Activated CD4-positive, alpha-beta T cell treated with anti-CD3 and anti-CD28 coated beads for 24 hours (primary cell): Measurements from ENCODE around the gene CAVIN2.

Source experiments
- DNase-seq, 2 donors: peaks; one replicate each; pipeline ENCODE4 v3.0.0-alpha.2; 2020; ENCODE audit warnings: low read depth in 2 of 2

Gene CAVIN2

DNA sequence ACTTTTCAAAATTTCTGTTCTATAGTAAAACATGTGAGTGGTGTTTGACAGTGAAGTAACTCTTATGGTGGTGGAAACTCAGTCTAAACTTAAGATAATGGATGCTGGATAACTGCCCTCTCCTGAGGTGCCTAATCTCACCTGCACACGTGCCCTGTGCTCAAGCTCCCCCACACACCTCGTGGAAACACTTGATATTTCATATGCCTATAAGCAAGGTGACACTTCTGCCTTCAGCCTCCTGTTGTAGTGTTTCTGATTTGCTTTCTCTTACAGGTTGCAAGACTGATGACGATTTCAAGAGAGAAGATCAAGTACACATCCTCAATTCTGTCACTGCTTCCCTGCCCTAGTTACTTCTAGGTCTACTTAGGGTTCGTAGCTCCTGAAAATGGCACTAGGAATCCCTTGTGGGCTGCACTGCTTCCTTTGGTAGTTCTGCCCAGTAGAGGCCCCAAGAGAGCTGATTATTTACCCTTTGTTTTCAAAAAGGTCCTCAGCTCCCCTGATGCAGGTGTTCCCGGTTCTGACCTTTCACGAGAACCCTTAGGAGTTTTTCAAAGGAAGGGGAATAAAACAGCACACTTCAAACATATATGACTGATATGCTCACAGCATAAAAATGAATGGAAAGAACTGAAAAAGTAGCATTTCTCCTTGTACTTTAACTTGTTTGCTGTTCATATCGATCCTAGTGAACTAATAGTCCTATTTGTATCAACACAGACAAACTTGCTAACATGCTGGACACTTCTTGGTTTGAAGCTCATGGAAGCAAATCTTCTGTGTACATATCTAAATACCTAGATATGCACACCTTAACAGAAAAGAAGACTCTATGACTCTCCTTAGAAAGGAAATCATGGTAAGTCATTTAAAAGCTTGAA is 6.7 kb downstream of the CAVIN2 start:
- no peak for DNase-seq

DNA sequence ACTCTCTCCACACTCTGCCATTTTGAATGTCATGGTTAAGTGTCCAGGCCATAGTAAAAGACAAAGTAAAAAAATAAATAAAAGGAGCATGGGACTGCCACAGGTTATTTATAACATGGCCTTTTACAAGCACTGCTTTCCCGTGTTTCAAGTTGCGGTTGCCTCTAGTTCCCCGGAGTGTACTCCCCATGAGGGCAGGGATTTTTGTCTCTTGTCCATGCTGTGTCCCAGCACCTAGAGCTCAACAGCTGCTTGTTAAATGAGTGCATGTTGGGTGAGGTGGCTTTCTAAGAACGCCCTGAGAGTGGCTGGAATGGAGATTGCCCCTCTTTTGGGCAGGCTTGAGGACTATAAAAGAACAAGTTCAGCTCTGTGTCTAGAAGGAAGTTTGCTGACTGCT is 8.4 kb downstream of the CAVIN2 start:
- no peak for DNase-seq

DNA sequence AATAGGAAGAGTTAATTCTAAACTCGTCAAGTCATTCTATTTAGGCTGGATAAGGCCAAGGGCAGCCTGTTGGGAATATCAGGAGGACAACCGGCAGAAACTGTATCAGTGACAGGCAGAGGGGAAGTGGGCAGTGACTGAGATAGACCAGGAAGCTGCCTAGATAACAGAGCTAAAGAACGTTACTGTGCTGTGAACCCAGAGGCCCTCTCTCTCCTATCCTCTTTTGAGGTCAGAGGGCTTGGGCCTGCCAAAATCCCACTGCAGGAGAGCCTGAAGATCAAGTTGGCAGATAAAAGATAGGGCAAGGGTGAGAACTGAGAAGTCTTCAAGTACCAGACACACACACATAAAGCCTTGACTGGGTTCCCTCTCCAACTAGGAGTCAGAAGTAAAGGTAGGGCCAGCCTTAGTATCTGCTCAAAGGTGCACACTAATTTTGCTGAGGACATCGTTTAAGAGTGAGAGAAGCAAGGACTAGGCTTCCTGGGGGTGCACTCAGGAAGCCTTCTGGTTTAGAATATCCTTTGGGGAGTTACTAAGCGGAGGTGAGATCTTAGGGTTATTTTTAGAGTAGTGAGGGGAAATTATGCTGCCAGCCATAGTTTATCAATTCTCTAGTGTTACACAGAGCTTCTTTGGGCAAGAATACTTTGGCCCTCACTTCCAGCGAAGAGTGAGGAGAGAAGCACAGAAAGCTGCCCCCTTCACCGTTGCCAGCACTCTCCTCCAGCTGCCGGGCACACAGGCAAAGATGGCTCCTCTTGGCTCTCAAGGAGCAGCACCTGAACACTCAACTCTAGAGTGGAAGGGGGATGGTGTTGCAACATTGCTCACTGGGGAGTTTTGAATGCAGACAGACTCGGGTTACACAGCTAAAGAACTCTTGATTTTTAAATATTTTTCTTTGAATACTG is 9.8 kb downstream of the CAVIN2 start:
- no peak for DNase-seq

DNA sequence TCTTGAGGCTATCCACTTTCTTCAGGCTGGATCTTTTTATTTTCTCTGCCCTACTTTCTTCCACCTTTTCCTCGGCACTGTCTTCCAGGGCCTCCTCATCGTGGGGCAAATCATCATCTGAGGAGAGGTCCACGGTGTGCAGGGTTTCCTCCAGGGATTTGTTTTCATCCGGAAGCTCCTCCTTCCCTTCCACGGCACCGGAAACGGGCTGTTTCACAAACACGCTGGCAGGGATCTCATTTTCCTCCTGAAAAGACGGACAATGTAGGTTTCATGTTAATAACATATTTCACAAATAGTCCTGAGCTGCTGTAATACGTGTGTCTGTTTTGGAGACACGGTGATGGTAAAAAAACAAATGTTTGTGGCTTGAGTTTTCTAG is 10.4 kb downstream of the CAVIN2 start:
- no peak for DNase-seq

DNA sequence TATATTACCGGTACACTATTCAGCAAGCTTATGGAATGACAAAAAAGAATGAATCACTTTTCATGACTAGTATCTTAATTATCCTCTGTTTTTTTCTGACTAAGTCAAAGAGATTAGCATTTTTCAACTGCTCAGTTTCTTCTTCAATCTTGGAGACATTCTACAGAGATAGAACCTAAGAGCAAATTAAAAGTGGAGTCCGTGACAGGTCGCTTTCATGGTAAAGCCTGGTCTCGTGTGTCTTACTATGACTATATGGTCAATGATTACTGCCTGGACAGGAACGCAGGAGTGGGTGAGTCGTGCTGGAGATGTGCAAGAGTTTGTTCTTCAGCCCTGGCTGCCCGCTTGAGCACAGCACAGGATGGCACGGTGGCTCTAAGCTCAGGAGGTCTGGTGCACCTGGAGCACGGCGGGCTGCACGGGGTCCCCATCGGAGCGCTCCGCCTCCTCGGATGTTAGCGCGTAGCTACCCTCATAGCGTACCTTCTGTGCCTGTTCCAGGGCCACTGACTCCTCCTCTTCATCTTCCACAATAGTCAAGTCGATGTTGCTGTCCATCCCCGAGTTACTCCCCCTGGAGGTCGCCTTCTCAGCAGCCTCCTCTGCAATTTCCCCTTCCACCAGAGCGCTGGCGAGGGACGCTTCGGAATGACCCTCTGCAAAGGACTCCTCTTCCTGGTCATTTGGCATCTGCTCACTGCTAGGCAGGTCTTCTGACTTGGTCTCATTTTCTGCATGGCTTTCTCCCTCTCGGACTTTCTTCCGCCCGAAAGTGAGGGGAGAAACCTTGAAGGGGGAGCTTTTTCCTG is 11.1 kb downstream of the CAVIN2 start:
- no peak for DNase-seq

DNA sequence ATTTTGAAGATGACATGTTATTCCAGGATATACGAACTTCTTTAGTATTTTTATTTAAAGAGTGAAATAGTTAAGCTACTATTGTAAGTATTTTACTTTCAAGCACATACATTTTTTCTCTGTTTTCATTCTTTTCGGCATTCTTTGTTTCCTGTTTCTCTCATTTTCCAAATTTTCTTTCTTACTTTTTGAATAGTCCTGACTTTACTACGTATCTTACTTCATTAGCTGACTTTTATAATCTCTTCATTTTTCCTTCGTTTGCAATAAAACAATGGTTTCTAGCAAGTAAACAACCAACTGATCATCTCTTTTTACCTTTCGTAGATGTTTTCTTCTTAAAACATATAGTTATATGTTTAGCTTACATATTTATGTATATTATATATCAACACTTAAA is 11.8 kb downstream of the CAVIN2 start:
- DNase-seq, result no peak

DNA sequence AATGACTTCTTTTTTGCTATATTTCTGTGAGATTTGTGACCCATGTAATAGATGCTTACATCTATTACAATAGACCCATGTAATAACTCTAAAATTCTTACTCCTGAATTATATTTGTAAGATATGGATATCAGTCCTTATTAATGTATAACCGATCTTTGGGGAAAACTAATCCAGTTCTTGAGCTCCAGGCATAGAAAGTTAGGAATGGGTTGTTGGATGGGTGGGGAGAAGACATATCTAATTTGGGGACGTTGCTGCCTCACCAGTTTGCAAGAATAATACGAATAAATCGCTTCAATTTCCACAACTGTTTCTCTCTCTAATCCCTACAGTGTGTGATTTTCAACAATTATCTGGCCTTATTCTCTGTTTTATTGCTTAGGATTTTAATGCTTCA is 13.5 kb downstream of the CAVIN2 start:
- no peak for DNase-seq

DNA sequence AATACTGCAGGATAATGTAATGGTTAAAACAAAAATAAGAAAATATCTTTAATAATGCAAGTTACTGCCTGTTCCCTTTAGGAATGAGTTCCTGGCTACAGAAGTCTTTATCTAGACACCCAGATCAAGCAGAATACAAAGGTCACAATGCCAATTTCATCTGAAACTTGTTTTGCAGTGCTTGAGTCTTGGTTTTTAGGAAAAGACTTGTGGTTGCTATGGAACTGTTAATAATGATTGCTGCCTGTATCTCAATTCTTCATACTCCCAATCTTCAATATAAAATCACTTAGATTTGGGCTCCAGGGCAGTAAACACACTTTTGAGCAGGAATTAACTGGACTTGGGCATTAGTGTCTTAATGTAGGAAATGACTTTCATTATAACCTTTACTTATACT is 14.2 kb downstream of the CAVIN2 start:
- DNase-seq, result no peak

DNA sequence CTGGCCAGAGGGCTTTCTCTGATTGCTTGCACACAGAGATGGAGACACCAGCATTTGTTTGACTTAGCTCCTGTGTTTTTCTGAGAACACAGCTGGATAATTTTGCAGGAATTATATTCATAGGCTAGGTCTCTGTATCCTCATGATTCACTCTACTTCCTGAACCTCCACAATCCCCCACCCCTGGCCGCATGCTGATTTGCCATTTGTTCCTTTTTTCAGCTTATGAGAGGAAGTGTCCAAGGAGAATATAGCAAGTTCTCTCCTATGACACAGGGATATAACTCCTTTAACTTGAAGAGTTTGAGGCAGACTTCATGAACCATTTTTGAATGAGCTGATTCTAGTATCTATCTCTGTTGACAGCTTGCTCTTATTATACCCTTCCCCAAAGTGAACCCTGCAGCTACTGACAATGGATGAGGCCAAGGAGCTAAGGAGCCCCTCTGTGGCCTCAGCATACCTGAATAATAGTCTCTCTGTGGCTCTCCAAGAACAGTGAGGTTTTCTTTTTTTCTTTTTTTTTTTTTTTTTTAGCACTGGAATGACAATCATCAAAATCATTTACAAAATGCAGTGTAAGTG is 15.4 kb downstream of the CAVIN2 start:
- DNase-seq, result no peak

DNA sequence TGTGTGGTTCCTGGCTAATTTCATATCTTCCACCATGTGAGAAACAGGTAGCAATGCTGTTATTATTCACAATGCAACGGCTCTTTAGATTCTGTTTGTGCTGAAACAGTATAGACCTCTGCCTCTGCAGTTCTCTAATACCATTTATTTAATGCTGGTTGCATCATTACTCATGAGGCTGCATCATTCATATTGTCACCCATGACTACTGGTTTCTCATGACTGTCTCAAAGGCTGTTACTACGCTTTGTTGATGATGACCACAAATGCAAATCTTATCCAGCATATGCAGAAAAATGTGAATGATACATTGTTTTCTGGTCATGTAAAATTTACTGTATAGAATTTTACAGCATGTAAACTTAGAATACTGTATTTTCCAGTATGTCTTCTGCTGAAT is 22.5 kb downstream of the CAVIN2 start:
- DNase-seq, result no peak

DNA sequence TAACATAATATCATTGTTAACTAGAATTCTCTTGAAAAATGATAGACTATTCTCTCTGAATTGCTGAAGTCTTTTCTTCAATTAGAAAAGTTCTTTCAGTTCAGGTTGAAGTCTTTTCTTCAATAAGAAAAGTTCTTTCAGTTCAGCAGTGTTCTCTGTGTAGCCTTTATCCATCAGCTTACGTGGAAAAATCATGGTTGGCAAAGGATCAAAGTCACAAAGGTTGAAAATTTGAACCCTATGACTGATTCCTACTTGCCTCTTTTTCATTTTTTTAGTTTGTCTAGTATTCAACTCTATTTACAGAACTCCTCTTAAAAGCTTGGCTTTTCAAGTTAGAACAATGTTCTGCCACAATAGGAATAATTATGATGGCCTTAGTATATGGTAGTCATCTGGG is 25.8 kb downstream of the CAVIN2 start:
- DNase-seq, result no peak

DNA sequence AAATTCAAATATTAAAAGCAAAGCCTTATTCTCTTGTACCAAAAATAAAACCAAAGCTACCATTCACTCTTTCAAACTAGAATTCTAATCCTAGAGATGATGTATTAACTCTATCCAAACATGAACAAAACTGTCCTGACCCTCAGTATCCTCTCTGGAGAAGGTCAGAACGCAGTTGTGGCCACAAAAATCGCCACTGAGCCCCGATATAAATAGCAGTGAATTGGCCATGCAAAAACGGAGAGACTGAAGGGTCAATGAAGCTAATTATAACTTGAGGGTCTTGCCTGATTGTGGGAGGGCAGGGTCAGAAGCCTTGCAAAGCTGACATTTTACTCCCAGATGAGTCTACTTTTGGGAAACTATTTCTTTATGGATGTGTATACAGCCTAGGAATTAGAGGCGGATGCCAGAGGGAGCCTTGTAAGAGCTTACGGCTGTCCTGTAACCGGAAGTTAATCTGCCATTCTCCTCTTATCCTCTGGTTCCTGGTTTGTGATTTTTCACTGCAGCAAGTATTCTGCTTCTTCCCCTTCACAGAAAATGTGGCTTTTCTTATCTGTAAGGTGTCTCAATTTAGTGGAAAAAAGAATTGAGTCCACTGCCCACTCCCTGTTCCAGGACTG is 28.1 kb downstream of the CAVIN2 start:
- no peak for DNase-seq

DNA sequence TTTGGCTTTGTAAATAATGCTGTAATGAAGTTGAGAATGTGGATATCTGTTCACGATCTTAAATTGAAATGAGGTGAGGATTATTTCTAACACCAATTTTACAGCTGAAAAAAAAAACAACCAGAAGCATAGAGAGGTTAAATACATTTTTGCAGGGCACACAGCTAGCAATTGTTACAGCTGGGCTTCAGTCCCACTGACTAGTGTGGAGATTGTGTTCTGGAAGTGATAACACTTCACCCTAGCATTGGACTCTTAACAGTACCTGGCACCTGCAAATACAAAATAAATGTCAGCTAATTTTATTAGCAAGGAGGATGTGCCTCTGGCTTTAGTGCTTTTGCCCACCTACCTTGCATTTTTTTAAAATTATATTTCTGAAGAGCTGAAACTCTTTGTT is 28.8 kb downstream of the CAVIN2 start:
- DNase-seq, result no peak

DNA sequence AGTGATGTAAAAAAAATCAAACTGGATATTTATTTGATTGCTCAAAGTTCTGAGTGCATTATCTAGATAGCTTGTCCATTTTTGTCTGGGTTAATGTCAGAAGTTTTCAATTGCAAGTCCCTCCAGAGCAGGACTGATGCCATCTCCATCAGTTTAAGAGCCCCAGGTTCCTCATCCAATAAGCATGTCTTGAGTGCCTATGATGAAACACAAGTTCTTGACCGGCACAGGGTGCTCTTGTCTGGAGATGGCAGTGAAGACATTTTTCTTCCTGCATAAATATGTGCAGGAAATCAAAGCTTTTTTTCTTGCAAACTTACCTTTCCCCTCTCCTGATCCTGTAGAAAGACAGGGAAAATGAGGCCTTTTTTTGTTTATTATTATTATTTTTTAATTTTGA is 31.9 kb downstream of the CAVIN2 start:
- no peak for DNase-seq

DNA sequence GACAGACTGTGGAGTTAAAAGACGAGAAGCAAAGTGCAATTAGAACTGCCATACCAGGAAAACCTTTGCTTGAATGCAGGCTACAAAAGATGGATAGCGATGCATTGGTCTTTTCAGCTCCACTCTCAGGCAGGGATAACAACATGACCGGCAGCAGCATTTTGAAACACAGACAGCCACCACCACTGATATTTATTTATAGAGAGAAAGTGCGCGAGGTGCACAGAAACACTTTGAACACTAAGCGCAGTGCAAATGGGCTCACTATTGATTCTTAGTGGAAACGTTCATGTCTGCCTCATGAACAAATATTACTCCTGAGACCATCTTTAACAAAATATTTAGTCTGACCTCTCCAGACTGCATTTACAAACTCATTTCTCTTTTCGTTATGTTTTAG is 32.9 kb downstream of the CAVIN2 start:
- DNase-seq, result no peak

DNA sequence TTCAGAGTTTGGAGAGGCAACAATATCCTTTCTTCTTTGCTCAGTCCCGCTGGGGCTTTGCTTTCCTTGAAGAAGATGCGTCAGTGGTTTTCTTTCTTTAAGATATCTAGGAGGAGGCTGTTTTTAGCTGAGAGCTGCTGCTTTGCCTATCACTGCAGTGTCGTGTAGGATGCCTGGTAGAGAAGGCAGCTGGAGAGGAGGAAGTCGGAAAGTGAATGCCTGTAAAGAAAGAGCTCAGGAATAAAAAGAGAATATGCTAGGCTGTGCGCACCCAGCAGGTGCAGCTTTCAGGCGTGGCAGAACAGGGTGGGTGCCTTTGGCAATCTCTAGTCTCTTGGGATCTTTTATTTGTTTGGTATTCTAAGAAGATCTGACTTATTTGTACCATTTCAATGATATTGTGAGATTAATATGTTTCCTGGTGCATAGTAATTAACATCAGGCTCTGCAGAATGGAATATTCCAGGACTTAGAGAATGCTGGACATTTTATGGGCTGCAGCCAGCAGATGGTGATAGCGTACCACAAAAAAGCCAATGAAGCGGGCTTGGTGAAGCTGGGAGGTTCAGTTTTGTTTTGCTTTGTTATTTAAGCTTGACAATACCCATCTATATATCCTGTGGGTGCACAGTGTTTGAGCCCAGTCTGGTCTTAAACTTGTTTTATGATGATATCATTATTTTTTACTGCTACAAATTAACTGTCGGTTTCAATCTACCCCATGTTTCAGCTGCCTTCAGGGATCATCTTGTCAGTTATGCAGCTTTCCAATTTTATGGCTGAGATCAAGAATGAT is 34.9 kb downstream of the CAVIN2 start:
- DNase-seq, result peak; percentile 3 to 23

DNA sequence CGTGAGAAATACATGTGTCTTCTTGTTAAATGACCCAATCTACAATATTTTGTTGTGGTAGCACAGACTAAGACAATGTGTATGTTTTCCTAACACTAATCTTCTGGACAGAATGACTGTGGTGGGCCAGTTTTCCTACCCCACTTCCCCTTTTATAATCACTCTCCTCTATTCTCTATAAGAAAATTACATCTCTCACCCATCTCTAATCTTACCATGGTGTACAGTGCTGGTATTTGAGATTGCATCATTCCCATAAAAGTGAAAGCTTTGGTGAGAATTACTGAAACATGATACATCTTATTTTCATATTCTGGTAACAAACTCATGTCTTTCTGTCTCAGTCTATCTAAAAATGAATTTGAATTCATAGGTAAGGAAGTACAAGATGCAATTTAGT is 40.5 kb downstream of the CAVIN2 start:
- DNase-seq, result no peak

DNA sequence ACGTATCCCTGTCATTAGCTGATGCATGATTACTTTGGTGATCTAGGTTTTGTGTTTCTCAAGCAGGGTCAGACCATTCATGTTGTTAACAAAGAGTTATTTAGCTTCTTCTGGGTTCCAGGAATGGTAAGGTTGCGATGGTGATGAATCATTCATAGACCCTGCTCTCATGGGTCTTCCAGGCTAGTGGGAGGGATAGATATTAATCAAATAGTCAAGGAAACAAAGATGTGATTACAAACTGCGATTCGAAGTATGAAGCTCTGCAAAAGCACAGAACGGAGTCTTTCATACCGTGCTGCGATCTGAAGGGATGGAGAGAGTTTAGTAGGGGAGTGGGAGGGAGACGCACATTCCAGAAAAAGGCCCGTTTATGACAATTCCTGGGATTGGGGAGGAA is 42.1 kb downstream of the CAVIN2 start:
- no peak for DNase-seq

DNA sequence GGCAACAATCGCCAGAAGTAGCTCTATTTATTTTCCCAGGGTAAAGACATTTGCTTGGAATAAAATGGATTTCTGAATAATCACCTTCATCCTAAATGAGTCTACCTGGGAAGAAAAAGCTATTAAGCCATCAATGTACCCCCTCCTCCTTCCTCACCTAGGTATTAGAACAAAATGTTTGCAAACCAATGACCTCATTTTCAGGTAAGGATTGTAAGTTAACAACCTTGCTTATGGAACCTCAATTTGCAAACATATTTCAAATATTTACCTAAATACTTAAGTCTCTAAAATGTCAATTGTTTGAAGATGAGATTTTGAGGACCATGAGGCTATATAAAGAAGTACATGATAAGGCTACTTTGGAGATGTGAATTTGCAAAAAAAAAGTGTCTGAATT is 43.9 kb downstream of the CAVIN2 start:
- no peak for DNase-seq

DNA sequence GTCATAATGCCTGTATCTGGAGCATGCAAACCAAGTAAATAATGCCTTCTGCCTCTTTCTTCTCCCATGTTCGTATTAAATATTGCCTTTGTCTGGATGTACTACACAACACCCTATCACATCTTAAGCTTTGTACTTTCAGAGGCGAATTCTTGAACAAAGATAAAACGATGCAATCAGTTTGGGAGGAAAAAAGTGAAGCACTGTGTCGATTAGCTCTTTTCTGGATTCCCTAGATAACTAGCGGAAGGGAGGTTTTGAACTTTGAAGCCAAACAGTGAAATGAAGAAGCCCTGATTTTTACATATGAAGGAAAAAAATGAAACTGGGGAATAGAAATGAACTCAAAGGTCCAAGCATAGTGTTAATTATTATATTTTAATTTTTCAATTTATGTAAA is 44.7 kb downstream of the CAVIN2 start:
- no peak for DNase-seq
